Amygdala (tissue), 56 donors: ENCODE data around the gene NR1D2.
A peak's percentile ranks its signal among the peaks of the same experiment; 100 is the strongest.

Source experiments
- DNase-seq, 56 donors: peaks; one replicate each; lab custom pipeline; 2025; lab: John Stamatoyannopoulos, UW

NR1D2 gene

GRCh38 chr3:23926736-23927135 lies 18.4 kb upstream of the NR1D2 start:
- peak in 11 of 56 donors; percentile 3 to 52 (median 22) for DNase-seq

GRCh38 chr3:23928524-23928923 lies 16.6 kb upstream of the NR1D2 start:
- DNase-seq, result no peak

- no peak for DNase-seq
Measured at GRCh38 chr3:23931597-23931996, 13.5 kb upstream of the NR1D2 start.

- DNase-seq, result no peak
Measured at GRCh38 chr3:23932571-23932970, 12.5 kb upstream of the NR1D2 start.

- no peak for DNase-seq
Measured at GRCh38 chr3:23934253-23934652, 10.8 kb upstream of the NR1D2 start.

GRCh38 chr3:23937296-23937695 lies 7.8 kb upstream of the NR1D2 start:
- DNase-seq, result no peak

GRCh38 chr3:23938688-23939087 lies 6.4 kb upstream of the NR1D2 start:
- DNase-seq, result no peak

- DNase-seq, result no peak
Measured at GRCh38 chr3:23940775-23941174, 4.3 kb upstream of the NR1D2 start.

GRCh38 chr3:23941440-23941839 lies 3.6 kb upstream of the NR1D2 start:
- DNase-seq, result no peak

GRCh38 chr3:23942546-23942945 lies 2.5 kb upstream of the NR1D2 start:
- DNase-seq, result no peak

GRCh38 chr3:23944007-23944783 lies 891 bp upstream of the NR1D2 start:
- DNase-seq, result no peak

GRCh38 chr3:23945663-23945912 lies 502 bp downstream of the NR1D2 start:
- no peak for DNase-seq

GRCh38 chr3:23945913-23946687 lies 1.0 kb downstream of the NR1D2 start:
- DNase-seq, result peak; percentile 77 to 99 (median 94)

GRCh38 chr3:23948761-23949160 lies 3.7 kb downstream of the NR1D2 start:
- no peak for DNase-seq

- peak in 13 of 56 donors; percentile 8 to 29 (median 17) for DNase-seq
Measured at GRCh38 chr3:23949784-23950183, 4.7 kb downstream of the NR1D2 start.

- no peak for DNase-seq
Measured at GRCh38 chr3:23950293-23950692, 5.2 kb downstream of the NR1D2 start.

- DNase-seq, result no peak
Measured at GRCh38 chr3:23952646-23953045, 7.6 kb downstream of the NR1D2 start.

- no peak for DNase-seq
Measured at GRCh38 chr3:23953523-23953922, 8.4 kb downstream of the NR1D2 start.

- no peak for DNase-seq
Measured at GRCh38 chr3:23954144-23954543, 9.1 kb downstream of the NR1D2 start.

- no peak for DNase-seq
Measured at GRCh38 chr3:23956701-23957100, 11.6 kb downstream of the NR1D2 start.

- DNase-seq, result no peak
Measured at GRCh38 chr3:23959135-23959900, 14.2 kb downstream of the NR1D2 start.
